Stomach (tissue), 4 donors: ENCODE results near the gene MRPL27.

Source experiments
- POLR2A ChIP-seq, 4 donors: fragments of 450-650 bp; IDR thresholded peaks; one replicate each; pipeline ENCODE4 v1.6.1; 2016; ENCODE audit warnings: antibody characterized with exemption in 4 of 4, control low read depth in 2 of 4, mild to moderate bottlenecking in 1 of 4, moderate library complexity in 1 of 4
- TF ChIP-seq, protein P1 (sequence below), 7 experiments: fragments of 450-650 bp in 4 of 7; fragments of 200-600 bp in 3 of 7; sonication (generic) in 3 of 7; IDR thresholded peaks; one replicate each; pipeline ENCODE4 v1.5.1; 2016 to 2019; ENCODE audit warnings: antibody characterized with exemption in 7 of 7, control low read depth in 2 of 7, mild to moderate bottlenecking in 1 of 7

DNA sequence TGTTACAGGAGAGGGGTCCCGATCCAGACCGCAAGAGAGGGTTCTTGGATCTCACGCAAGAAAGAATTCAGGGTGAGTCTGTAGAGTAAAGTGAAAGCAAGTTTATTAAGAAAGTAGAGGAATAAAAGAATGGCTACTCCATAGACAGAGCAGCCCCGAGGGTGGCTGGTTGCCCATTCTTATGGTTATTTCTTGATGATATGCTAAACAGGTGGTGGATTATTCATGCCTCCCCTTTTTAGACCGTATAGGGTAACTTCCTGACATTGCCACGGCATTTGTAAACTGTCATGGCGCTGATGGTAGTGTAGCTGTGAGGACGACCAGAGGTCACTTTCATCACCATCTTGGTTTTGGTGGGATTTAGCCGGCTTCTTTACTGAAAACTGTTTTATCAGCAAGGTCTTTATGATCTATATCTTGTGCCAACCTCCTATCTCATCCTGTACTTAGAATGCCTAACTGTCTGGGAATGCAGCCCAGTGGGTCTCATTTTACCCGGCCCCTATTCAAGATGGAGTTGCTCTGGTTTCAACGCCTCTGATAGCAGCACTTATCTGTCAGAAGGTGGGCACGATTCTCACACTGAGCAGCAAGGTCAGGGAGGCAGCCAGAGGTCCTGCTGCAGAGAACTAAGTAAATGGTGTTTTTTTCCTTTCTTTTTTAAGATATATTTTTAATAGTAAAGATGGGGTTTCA lies 53.5 kb downstream of the MRPL27 start:
- TF ChIP-seq, protein P1, sequence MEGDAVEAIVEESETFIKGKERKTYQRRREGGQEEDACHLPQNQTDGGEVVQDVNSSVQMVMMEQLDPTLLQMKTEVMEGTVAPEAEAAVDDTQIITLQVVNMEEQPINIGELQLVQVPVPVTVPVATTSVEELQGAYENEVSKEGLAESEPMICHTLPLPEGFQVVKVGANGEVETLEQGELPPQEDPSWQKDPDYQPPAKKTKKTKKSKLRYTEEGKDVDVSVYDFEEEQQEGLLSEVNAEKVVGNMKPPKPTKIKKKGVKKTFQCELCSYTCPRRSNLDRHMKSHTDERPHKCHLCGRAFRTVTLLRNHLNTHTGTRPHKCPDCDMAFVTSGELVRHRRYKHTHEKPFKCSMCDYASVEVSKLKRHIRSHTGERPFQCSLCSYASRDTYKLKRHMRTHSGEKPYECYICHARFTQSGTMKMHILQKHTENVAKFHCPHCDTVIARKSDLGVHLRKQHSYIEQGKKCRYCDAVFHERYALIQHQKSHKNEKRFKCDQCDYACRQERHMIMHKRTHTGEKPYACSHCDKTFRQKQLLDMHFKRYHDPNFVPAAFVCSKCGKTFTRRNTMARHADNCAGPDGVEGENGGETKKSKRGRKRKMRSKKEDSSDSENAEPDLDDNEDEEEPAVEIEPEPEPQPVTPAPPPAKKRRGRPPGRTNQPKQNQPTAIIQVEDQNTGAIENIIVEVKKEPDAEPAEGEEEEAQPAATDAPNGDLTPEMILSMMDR (IDR thresholded peaks at IDR 0.05): no peak
- no peak for TF ChIP-seq POLR2A (IDR thresholded peaks at IDR 0.05)
